Testis (tissue), 2 donors: ENCODE measurements around the gene NLRC5.

Experiments
- CTCF ChIP-seq, 3 experiments: fragments of 450-650 bp in 2 of 3; fragments of 200-600 bp in 1 of 3; sonication (generic) in 1 of 3; IDR thresholded peaks; one replicate each; pipeline ENCODE4 v1.5.1; 2016 to 2019; ENCODE audit warnings: antibody characterized with exemption in 3 of 3, mild to moderate bottlenecking in 2 of 3, moderate library complexity in 1 of 3
- POLR2A ChIP-seq: fragments of 450-650 bp; IDR thresholded peaks from one replicate; pipeline ENCODE4 v1.6.1; 2017; ENCODE audit warnings: antibody characterized with exemption, mild to moderate bottlenecking, moderate library complexity

- TF ChIP-seq POLR2A (no peak), CTCF (IDR thresholded peaks at IDR 0.05) (no peak)
Observed at GRCh38 chr16:56960681-56961281, 28.6 kb upstream of the NLRC5 start.
